HL-60/S4 (cell line): ENCODE results near the gene GRIA1.

Experiments used
- in situ Hi-C: fragments of 300-500 bp; cut with MboI; formaldehyde crosslinking; loops from 2 replicates; pipeline ENCODE4 v1.14.3; 2022; ENCODE audit warnings: low sequenced_read_pairs

The GRIA1 gene

GRCh38 chr5:153770066-153770465 is 279.6 kb downstream of the GRIA1 start:
- in situ Hi-C loops: no loop called here

- in situ Hi-C loops: no loop called here
These were observed 284.2 kb downstream of the GRIA1 start for GRCh38 chr5:153774686-153775085.

- in situ Hi-C loops: no loop called here
These were observed 285.5 kb downstream of the GRIA1 start for GRCh38 chr5:153775923-153776322.

GRCh38 chr5:153777681-153778581 is 287.5 kb downstream of the GRIA1 start:
- in situ Hi-C loops: no loop called here

- in situ Hi-C loops: no loop called here
These were observed 289.4 kb downstream of the GRIA1 start for GRCh38 chr5:153779836-153780235.

- in situ Hi-C loops: no loop called here
These were observed 290.6 kb downstream of the GRIA1 start for GRCh38 chr5:153780876-153781705.

- in situ Hi-C loops: no loop called here
These were observed 292.3 kb downstream of the GRIA1 start for GRCh38 chr5:153782589-153783361.

- in situ Hi-C loops: no loop called here
These were observed 292.8 kb downstream of the GRIA1 start for GRCh38 chr5:153783362-153783658.

GRCh38 chr5:153784277-153784676 is 293.8 kb downstream of the GRIA1 start:
- in situ Hi-C loops: no loop called here

- in situ Hi-C loops: no loop called here
These were observed 300.9 kb downstream of the GRIA1 start for GRCh38 chr5:153791339-153791738.

- in situ Hi-C loops: no loop called here
These were observed 301.8 kb downstream of the GRIA1 start for GRCh38 chr5:153792305-153792704.

GRCh38 chr5:153793699-153794098 is 303.2 kb downstream of the GRIA1 start:
- in situ Hi-C loops: no loop called here

GRCh38 chr5:153794327-153794726 is 303.9 kb downstream of the GRIA1 start:
- in situ Hi-C loops: no loop called here

- in situ Hi-C loops: no loop called here
These were observed 306.1 kb downstream of the GRIA1 start for GRCh38 chr5:153796527-153796926.

GRCh38 chr5:153797484-153797883 is 307.0 kb downstream of the GRIA1 start:
- in situ Hi-C loops: no loop called here

GRCh38 chr5:153798830-153799229 is 308.4 kb downstream of the GRIA1 start:
- in situ Hi-C loops: no loop called here

GRCh38 chr5:153799466-153799865 is 309.0 kb downstream of the GRIA1 start:
- in situ Hi-C loops: no loop called here

GRCh38 chr5:153802050-153802821 is 311.8 kb downstream of the GRIA1 start:
- in situ Hi-C loops: no loop called here

- in situ Hi-C loops: no loop called here
These were observed 317.3 kb downstream of the GRIA1 start for GRCh38 chr5:153807801-153808200.

- in situ Hi-C loops: no loop called here
These were observed 318.7 kb downstream of the GRIA1 start for GRCh38 chr5:153809166-153809565.

- in situ Hi-C loops: no loop called here
These were observed 323.4 kb downstream of the GRIA1 start for GRCh38 chr5:153813901-153814300.
